IPS-15b (cell line): Measurements from ENCODE around the gene CYB561A3.
"Not testable (repeated sequence)": the region's sequence is repeated elsewhere in the genome, so short reads cannot be mapped to it uniquely, and the experiment has no call there.

Experiments
- H3K27me3 ChIP-seq: one replicate; pipeline ENCODE4 v1.6.1; 2013; ENCODE audit warnings: low read length; ENCODE audit not compliant: control insufficient read depth, insufficient read depth
- H3K36me3 ChIP-seq: one replicate; pipeline ENCODE4 v1.6.1; 2013; ENCODE audit warnings: low read length; ENCODE audit not compliant: control insufficient read depth, insufficient read depth
- H3K4me1 ChIP-seq: one replicate; pipeline ENCODE4 v1.6.1; 2013; ENCODE audit warnings: mild to moderate bottlenecking, low read length; ENCODE audit not compliant: control insufficient read depth, insufficient read depth
- H3K4me3 ChIP-seq: one replicate; pipeline ENCODE4 v1.5.1; 2013; ENCODE audit warnings: low read depth, low read length
- H3K9ac ChIP-seq: one replicate; pipeline ENCODE4 v1.6.1; 2013; ENCODE audit warnings: low read depth, mild to moderate bottlenecking, low read length
- H3K9me3 ChIP-seq: one replicate; pipeline ENCODE4 v1.6.1; 2013; ENCODE audit warnings: mild to moderate bottlenecking, low read length; ENCODE audit not compliant: control insufficient read depth, insufficient read depth

Gene CYB561A3

GRCh38 chr11:61384271-61385242, 22.9 kb upstream of the CYB561A3 start:
- Histone ChIP-seq H3K9me3 (no peaks in the 10 kb centered on the region), H3K27me3 (peaks cover 2% of the 10 kb centered on the region), H3K36me3 (no peaks in the 10 kb centered on the region), H3K9ac (no peak overlapping the region), H3K4me1 (no peaks in the 10 kb centered on the region), H3K4me3 (no peak overlapping the region)

- not testable (repeated sequence) for H3K9me3 ChIP-seq, H3K4me1 ChIP-seq, H3K9ac ChIP-seq, H3K27me3 ChIP-seq, H3K4me3 ChIP-seq, H3K36me3 ChIP-seq
Observed at GRCh38 chr11:61383859-61384258, 22.2 kb upstream of the CYB561A3 start.

- no peak overlapping the region for H3K9ac ChIP-seq
- no peaks in the 10 kb centered on the region for H3K27me3 ChIP-seq
- no peaks in the 10 kb centered on the region for H3K36me3 ChIP-seq
- no peaks in the 10 kb centered on the region for H3K9me3 ChIP-seq
- H3K4me3 ChIP-seq, result no peak overlapping the region
- H3K4me1 ChIP-seq, result no peaks in the 10 kb centered on the region
Observed at GRCh38 chr11:61380884-61381283, 19.2 kb upstream of the CYB561A3 start.

- H3K4me3 ChIP-seq, result no peak overlapping the region
Observed at GRCh38 chr11:61378713-61379313, 17.1 kb upstream of the CYB561A3 start.

GRCh38 chr11:61377461-61378160, 15.9 kb upstream of the CYB561A3 start:
- H3K9me3 ChIP-seq, result peaks cover 6% of the 10 kb centered on the region
- H3K27me3 ChIP-seq, result no peaks in the 10 kb centered on the region
- H3K4me1 ChIP-seq, result no peaks in the 10 kb centered on the region
- H3K9ac ChIP-seq, result no peak overlapping the region
- H3K36me3 ChIP-seq, result no peaks in the 10 kb centered on the region
- H3K4me3 ChIP-seq, result no peak overlapping the region

More at GRCh38 chr11:61378713-61379313, 17.1 kb upstream of the CYB561A3 start:
- no peak overlapping the region for H3K9ac ChIP-seq
- no peaks in the 10 kb centered on the region for H3K27me3 ChIP-seq
- no peaks in the 10 kb centered on the region for H3K4me1 ChIP-seq
- no peaks in the 10 kb centered on the region for H3K9me3 ChIP-seq
- no peaks in the 10 kb centered on the region for H3K36me3 ChIP-seq

- Histone ChIP-seq H3K9me3 (peaks cover 6% of the 10 kb centered on the region), H3K4me1 (no peaks in the 10 kb centered on the region), H3K9ac (no peak overlapping the region), H3K27me3 (no peaks in the 10 kb centered on the region), H3K36me3 (no peaks in the 10 kb centered on the region), H3K4me3 (no peak overlapping the region)
Observed at GRCh38 chr11:61375761-61376108, 14.1 kb upstream of the CYB561A3 start.

- no peak overlapping the region for H3K4me3 ChIP-seq
- peaks cover 17% of the 10 kb centered on the region for H3K36me3 ChIP-seq
- no peak overlapping the region for H3K9ac ChIP-seq
Observed at GRCh38 chr11:61372659-61373420, 11.2 kb upstream of the CYB561A3 start.

GRCh38 chr11:61370349-61371005, 8.8 kb upstream of the CYB561A3 start:
- Histone ChIP-seq H3K4me1 (no peaks in the 10 kb centered on the region), H3K27me3 (no peaks in the 10 kb centered on the region), H3K36me3 (peaks cover 36% of the 10 kb centered on the region), H3K9ac (no peak overlapping the region), H3K4me3 (no peak overlapping the region), H3K9me3 (peaks cover 6% of the 10 kb centered on the region)

More at GRCh38 chr11:61372659-61373420, 11.2 kb upstream of the CYB561A3 start:
- Histone ChIP-seq H3K9me3 (peaks cover 6% of the 10 kb centered on the region), H3K4me1 (no peaks in the 10 kb centered on the region), H3K27me3 (no peaks in the 10 kb centered on the region)

GRCh38 chr11:61369372-61370348, 8.0 kb upstream of the CYB561A3 start:
- Histone ChIP-seq H3K9ac (no peak overlapping the region), H3K4me1 (no peaks in the 10 kb centered on the region), H3K36me3 (peaks cover 37% of the 10 kb centered on the region), H3K9me3 (peaks cover 6% of the 10 kb centered on the region), H3K27me3 (no peaks in the 10 kb centered on the region), H3K4me3 (no peak overlapping the region)

- no peak overlapping the region for H3K9ac ChIP-seq
- H3K27me3 ChIP-seq, result no peaks in the 10 kb centered on the region
- peaks cover 43% of the 10 kb centered on the region for H3K36me3 ChIP-seq
Observed at GRCh38 chr11:61368646-61369045, 7.0 kb upstream of the CYB561A3 start.

More at GRCh38 chr11:61368646-61369045, 7.0 kb upstream of the CYB561A3 start:
- H3K9me3 ChIP-seq, result peaks cover 6% of the 10 kb centered on the region
- no peaks in the 10 kb centered on the region for H3K4me1 ChIP-seq
- H3K4me3 ChIP-seq, result no peak overlapping the region
